Measurements from ENCODE around the gene SPNS3.

Gene SPNS3

GRCh38 chr17:4427505-4427904 is 6.2 kb upstream of the SPNS3 start:
- no peak for DNase-seq (ENCODE audit: low spot score)

GRCh38 chr17:4436381-4436780 is 2.6 kb downstream of the SPNS3 start:
- DNase-seq (ENCODE audit: low spot score): no peak

GRCh38 chr17:4436846-4437245 is 3.1 kb downstream of the SPNS3 start:
- no peak for DNase-seq (ENCODE audit: low spot score)

GRCh38 chr17:4438162-4438944 is 4.6 kb downstream of the SPNS3 start:
- no peak for DNase-seq (ENCODE audit: low spot score)

- DNase-seq (ENCODE audit: low spot score): no peak
Observed at GRCh38 chr17:4440021-4440420, 6.3 kb downstream of the SPNS3 start.

GRCh38 chr17:4440690-4441686 is 7.2 kb downstream of the SPNS3 start:
- DNase-seq (ENCODE audit: low spot score): no peak

GRCh38 chr17:4442582-4442981 is 8.8 kb downstream of the SPNS3 start:
- DNase-seq (ENCODE audit: low spot score): no peak

- DNase-seq (ENCODE audit: low spot score): no peak
Observed at GRCh38 chr17:4443476-4443875, 9.7 kb downstream of the SPNS3 start.

- peak; percentile 46 for DNase-seq (ENCODE audit: low spot score)
Observed at GRCh38 chr17:4444782-4445473, 11.2 kb downstream of the SPNS3 start.

GRCh38 chr17:4445731-4446130 is 12.0 kb downstream of the SPNS3 start:
- DNase-seq (ENCODE audit: low spot score): no peak

GRCh38 chr17:4446326-4447071 is 12.8 kb downstream of the SPNS3 start:
- no peak for DNase-seq (ENCODE audit: low spot score)

GRCh38 chr17:4448197-4448980 is 14.6 kb downstream of the SPNS3 start:
- no peak for DNase-seq (ENCODE audit: low spot score)

- DNase-seq (ENCODE audit: low spot score): no peak
Observed at GRCh38 chr17:4449736-4450135, 16.0 kb downstream of the SPNS3 start.

GRCh38 chr17:4450710-4451316 is 17.1 kb downstream of the SPNS3 start:
- DNase-seq (ENCODE audit: low spot score): no peak

GRCh38 chr17:4453812-4454591 is 20.3 kb downstream of the SPNS3 start:
- DNase-seq (ENCODE audit: low spot score): no peak

GRCh38 chr17:4460661-4461060 is 26.9 kb downstream of the SPNS3 start:
- DNase-seq (ENCODE audit: low spot score): no peak

GRCh38 chr17:4463818-4464476 is 30.2 kb downstream of the SPNS3 start:
- DNase-seq (ENCODE audit: low spot score): no peak

GRCh38 chr17:4465786-4466185 is 32.0 kb downstream of the SPNS3 start:
- DNase-seq (ENCODE audit: low spot score): no peak

GRCh38 chr17:4467287-4467686 is 33.5 kb downstream of the SPNS3 start:
- no peak for DNase-seq (ENCODE audit: low spot score)
